Measurements from ENCODE around the gene FAT2. TPM values are rescaled to one million over a fixed set of nuclear protein-coding genes. Genes with fewer than 3 reads are reported as not detected.

The FAT2 gene
- total RNA-seq, 1 experiment from 2014 or later: 0.48 TPM

DNA sequence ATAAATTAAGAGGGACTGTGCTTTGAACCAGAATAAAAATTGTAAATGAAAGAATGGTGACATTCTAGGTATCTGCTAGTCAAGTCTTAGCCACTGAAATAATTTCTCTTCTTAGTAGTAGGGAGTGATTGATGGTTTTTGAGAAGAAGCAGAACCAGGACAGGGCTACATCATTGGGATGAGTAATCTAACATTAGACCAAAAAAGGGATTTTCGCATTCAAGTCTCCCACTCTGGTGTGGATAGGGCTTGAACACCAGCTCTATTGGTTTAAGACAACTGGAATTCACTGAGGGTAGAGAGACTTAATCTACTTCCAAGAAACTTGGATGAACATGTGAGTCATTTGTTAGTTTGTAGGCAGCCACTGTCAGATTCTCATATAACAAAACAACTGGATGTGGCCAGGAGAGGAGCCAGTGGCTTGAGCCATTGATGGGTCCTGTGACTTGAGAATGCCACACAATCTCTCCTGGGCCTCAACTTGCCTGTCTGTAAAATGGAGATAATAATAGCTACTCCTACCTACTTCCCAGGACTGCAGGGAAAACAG lies 16.6 kb downstream of the FAT2 start:
- Histone ChIP-seq H3F3A (ENCODE audit: insufficient read depth, low read depth) (no peaks in the 10 kb centered on the region), H4K20me1 (ENCODE audit: insufficient read depth) (no peaks in the 10 kb centered on the region), H3K9me2 (ENCODE audit: insufficient read depth) (no peaks in the 10 kb centered on the region), H3K4me2 (no peak overlapping the region), H3K27me3 (ENCODE audit: insufficient read depth, low read depth) (no peaks in the 10 kb centered on the region), H3K27ac (no peak overlapping the region), H3K36me3 (ENCODE audit: low read depth) (no peaks in the 10 kb centered on the region), H3K4me3 (no peak overlapping the region), H3K79me2 (ENCODE audit: low read depth) (no peaks in the 10 kb centered on the region), H3K9me3 (ENCODE audit: insufficient read depth, low read depth) (no peaks in the 10 kb centered on the region), H2AFZ (no peak overlapping the region), H3K4me1 (replicated peaks; ENCODE audit: insufficient read depth) (peaks cover 18% of the 10 kb centered on the region)
- ChIA-PET CTCF (no interaction called here), POLR2A (ENCODE audit: unreplicated experiment) (no interaction called here)
- BruUV-seq (replicated peaks): no TSS peak
- intact Hi-C loops (cut with micrococcal nuclease; ENCODE audit: unreplicated experiment): loop anchor here (5.0 kb wide), 1 partner anchor 73 kb away; no protein-coding TSS in a partner anchor
- DNase-seq: no peak
- TF ChIP-seq EZH2 (IDR thresholded peaks at IDR 0.05; ENCODE audit: low read depth): no peak
- TF ChIP-seq, protein P1, sequence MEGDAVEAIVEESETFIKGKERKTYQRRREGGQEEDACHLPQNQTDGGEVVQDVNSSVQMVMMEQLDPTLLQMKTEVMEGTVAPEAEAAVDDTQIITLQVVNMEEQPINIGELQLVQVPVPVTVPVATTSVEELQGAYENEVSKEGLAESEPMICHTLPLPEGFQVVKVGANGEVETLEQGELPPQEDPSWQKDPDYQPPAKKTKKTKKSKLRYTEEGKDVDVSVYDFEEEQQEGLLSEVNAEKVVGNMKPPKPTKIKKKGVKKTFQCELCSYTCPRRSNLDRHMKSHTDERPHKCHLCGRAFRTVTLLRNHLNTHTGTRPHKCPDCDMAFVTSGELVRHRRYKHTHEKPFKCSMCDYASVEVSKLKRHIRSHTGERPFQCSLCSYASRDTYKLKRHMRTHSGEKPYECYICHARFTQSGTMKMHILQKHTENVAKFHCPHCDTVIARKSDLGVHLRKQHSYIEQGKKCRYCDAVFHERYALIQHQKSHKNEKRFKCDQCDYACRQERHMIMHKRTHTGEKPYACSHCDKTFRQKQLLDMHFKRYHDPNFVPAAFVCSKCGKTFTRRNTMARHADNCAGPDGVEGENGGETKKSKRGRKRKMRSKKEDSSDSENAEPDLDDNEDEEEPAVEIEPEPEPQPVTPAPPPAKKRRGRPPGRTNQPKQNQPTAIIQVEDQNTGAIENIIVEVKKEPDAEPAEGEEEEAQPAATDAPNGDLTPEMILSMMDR (conservative IDR thresholded peaks at IDR 0.05): no peak

DNA sequence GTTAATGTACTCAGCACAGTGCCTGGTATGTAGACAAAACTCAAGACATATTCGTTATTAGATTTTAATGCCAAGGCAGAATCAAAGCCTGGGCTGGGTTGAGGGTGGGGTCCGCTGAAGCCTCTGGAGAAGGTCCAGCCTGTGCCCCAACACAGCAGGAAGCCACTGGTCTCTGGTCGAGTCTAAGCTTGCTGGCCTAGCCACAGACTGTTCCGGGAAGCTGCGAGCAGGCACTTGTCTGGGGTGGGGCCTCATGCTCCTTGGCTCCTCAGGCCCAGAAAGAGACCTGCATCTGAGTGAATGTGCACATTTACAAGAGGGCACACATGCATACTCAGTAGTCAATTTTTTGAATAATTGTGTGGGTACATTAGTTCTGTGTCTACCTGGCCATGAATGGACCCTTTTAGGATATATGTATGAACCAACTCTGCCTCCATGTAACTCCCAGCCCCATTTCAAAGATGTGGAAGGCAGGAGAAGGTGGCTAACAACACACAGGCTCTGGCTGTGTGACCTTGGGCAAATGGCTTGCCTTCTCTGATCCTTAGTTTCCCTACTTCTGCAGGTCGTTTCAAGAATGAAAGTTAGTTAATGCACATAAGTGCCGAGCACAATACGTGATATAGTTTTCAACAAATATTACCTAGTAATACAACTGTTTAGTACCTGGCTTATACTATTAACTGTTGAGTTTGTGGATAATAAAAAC lies 18.3 kb downstream of the FAT2 start:
- no peak overlapping the region for H2AFZ ChIP-seq
- ChIA-PET CTCF (no interaction called here), POLR2A (ENCODE audit: unreplicated experiment) (interaction anchor here (0.6 kb wide), 1 partner anchor 37 kb away, joined by 3 read pairs; no protein-coding TSS in a partner anchor)
- intact Hi-C loops (cut with micrococcal nuclease; ENCODE audit: unreplicated experiment): loop anchor here (5.0 kb wide), 1 partner anchor 74 kb away; no protein-coding TSS in a partner anchor
- H3K27ac ChIP-seq: no peak overlapping the region
- no peak overlapping the region for H3K4me3 ChIP-seq
- no peaks in the 10 kb centered on the region for H3K79me2 ChIP-seq (ENCODE audit: low read depth)
- no peaks in the 10 kb centered on the region for H3K9me2 ChIP-seq (ENCODE audit: insufficient read depth)
- no peak for DNase-seq
- no peaks in the 10 kb centered on the region for H3K27me3 ChIP-seq (ENCODE audit: insufficient read depth, low read depth)
- TF ChIP-seq EZH2 (IDR thresholded peaks at IDR 0.05; ENCODE audit: low read depth): no peak
- TF ChIP-seq, protein P1 (conservative IDR thresholded peaks at IDR 0.05): no peak
- H3F3A ChIP-seq (ENCODE audit: insufficient read depth, low read depth): no peaks in the 10 kb centered on the region
- no peaks in the 10 kb centered on the region for H4K20me1 ChIP-seq (ENCODE audit: insufficient read depth)
- no peaks in the 10 kb centered on the region for H3K9me3 ChIP-seq (ENCODE audit: insufficient read depth, low read depth)
- peaks cover 20% of the 10 kb centered on the region for H3K4me1 ChIP-seq (replicated peaks; ENCODE audit: insufficient read depth)
- H3K36me3 ChIP-seq (ENCODE audit: low read depth): no peaks in the 10 kb centered on the region
- BruUV-seq (replicated peaks): no TSS peak
- H3K4me2 ChIP-seq: no peak overlapping the region

DNA sequence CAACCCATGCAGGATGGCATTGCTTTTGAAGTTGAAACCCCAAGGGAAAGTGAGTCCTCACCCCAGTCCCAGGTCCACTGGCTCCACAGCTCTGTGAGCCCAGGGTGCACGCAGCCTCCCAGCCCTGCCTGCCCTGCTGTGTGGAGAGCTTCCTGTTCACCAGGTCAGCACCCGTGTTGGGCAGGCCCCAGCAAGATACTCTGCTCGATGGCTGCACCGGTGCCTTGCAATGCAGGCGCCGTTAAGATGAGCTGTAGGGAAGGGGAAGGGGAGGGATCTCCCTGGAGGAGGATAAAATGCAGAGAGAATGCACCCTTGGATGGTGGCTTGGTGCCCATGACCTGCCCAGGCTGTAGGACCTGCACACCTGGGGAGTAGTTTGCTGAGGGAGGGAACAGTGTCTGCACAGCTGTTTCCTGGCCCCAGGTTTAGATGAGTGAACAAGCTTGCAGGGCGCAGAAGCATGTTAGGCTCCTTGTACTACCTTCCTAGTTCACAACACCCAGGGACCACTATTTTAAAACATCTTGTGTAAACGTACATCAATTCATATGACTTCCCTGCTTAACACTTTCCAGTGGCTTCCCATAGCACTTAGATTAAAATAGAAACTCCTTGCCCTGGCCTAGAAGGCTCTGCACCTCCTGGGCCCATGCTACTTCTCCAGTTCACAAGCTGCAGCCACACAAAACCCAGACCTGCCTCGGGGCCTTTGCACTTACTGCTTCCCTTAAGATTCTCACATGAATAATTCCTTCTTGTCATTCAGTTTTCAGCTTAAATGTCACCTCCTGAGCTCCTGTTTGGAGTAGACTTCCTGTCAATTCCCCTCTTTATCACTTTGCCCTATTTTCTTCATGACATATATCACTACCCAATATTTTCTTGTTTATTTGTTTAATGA lies 19.6 kb downstream of the FAT2 start:
- intact Hi-C loops (cut with micrococcal nuclease; ENCODE audit: unreplicated experiment): loop anchor here (5.0 kb wide), 1 partner anchor 76 kb away; no protein-coding TSS in a partner anchor
- DNase-seq: no peak
- no peak overlapping the region for H3K4me2 ChIP-seq

More for the DNA sequence above, 19.6 kb downstream of the FAT2 start:
- H2AFZ ChIP-seq: no peak overlapping the region
- ChIA-PET POLR2A (ENCODE audit: unreplicated experiment) (interaction anchor here (0.7 kb wide), 1 partner anchor 57 kb away, joined by 3 read pairs; no protein-coding TSS in a partner anchor), CTCF (no interaction called here)
- H3K27ac ChIP-seq: no peak overlapping the region
- peaks cover 4% of the 10 kb centered on the region; the same call in 1 of the 2 replicates for H3K27me3 ChIP-seq (ENCODE audit: insufficient read depth, low read depth)
- BruUV-seq (replicated peaks): no TSS peak
- no peaks in the 10 kb centered on the region for H3K79me2 ChIP-seq (ENCODE audit: low read depth)
- TF ChIP-seq EZH2 (IDR thresholded peaks at IDR 0.05; ENCODE audit: low read depth): no peak
- TF ChIP-seq, protein P1 (conservative IDR thresholded peaks at IDR 0.05): no peak
- H4K20me1 ChIP-seq (ENCODE audit: insufficient read depth): no peaks in the 10 kb centered on the region
- no peak overlapping the region for H3K4me3 ChIP-seq
- H3F3A ChIP-seq (ENCODE audit: insufficient read depth, low read depth): no peaks in the 10 kb centered on the region
- H3K36me3 ChIP-seq (ENCODE audit: low read depth): no peaks in the 10 kb centered on the region
- peaks cover 20% of the 10 kb centered on the region for H3K4me1 ChIP-seq (replicated peaks; ENCODE audit: insufficient read depth)
- H3K9me3 ChIP-seq (ENCODE audit: insufficient read depth, low read depth): no peaks in the 10 kb centered on the region
- no peaks in the 10 kb centered on the region for H3K9me2 ChIP-seq (ENCODE audit: insufficient read depth)

Data from PC-9 (cell line).